Dendritic cell treated with granulocyte-macrophage colony-stimulating factor and Interleukin-4, amounts not matched to agents 40 ng/mL and 50 ng/mL, for 4 days (primary cell): ENCODE data around the gene ABCC2.
"Not testable (repeated sequence)": the region's sequence is repeated elsewhere in the genome, so short reads cannot be mapped to it uniquely, and the experiment has no call there.

Experiments used
- H3K27ac Mint-ChIP-seq: one replicate; pipeline ENCODE4 v1.8.0; 2022; ENCODE audit warnings: mild to moderate bottlenecking, mixed read lengths
- H3K27me3 Mint-ChIP-seq: one replicate; pipeline ENCODE4 v1.8.0; 2022; ENCODE audit warnings: mild to moderate bottlenecking, mixed read lengths
- H3K36me3 Mint-ChIP-seq: one replicate; pipeline ENCODE4 v1.8.0; 2022; ENCODE audit warnings: low read depth, mixed read lengths
- H3K4me1 Mint-ChIP-seq: one replicate; pipeline ENCODE4 v1.8.0; 2022; ENCODE audit warnings: low read depth, mixed read lengths
- H3K4me3 Mint-ChIP-seq: one replicate; pipeline ENCODE4 v1.8.0; 2022; ENCODE audit warnings: mild to moderate bottlenecking, moderate library complexity, mixed read lengths
- H3K9me3 Mint-ChIP-seq: one replicate; pipeline ENCODE4 v1.8.0; 2022; ENCODE audit warnings: mixed read lengths
- intact Hi-C: fragments of 100-400 bp; cut with micrococcal nuclease; formaldehyde crosslinking; loops from one replicate; pipeline ENCODE4 v1.15.0; 2022

The ABCC2 gene

GRCh38 chr10:99807786-99808185, 25.3 kb downstream of the ABCC2 start:
- no peaks in the 10 kb centered on the region for H3K27me3 Mint-ChIP-seq
- H3K4me1 Mint-ChIP-seq = no peaks in the 10 kb centered on the region
- intact Hi-C loops = no loop called here
- no peaks in the 10 kb centered on the region for H3K9me3 Mint-ChIP-seq
- no peak overlapping the region for H3K4me3 Mint-ChIP-seq
- H3K36me3 Mint-ChIP-seq = no peaks in the 10 kb centered on the region
- no peak overlapping the region for H3K27ac Mint-ChIP-seq

- H3K4me1 Mint-ChIP-seq = no peaks in the 10 kb centered on the region
- no peaks in the 10 kb centered on the region for H3K9me3 Mint-ChIP-seq
- H3K4me3 Mint-ChIP-seq = no peak overlapping the region
- H3K36me3 Mint-ChIP-seq = no peaks in the 10 kb centered on the region
- H3K27ac Mint-ChIP-seq = no peak overlapping the region
- no peaks in the 10 kb centered on the region for H3K27me3 Mint-ChIP-seq
- intact Hi-C loops = no loop called here
Observed at GRCh38 chr10:99808270-99808669, 25.8 kb downstream of the ABCC2 start.

GRCh38 chr10:99809481-99809880, 27.0 kb downstream of the ABCC2 start:
- intact Hi-C loops = no loop called here
- Mint-ChIP-seq H3K4me3 (no peak overlapping the region), H3K27me3 (no peaks in the 10 kb centered on the region), H3K4me1 (no peaks in the 10 kb centered on the region), H3K27ac (no peak overlapping the region), H3K9me3 (no peaks in the 10 kb centered on the region), H3K36me3 (no peaks in the 10 kb centered on the region)

DNA sequence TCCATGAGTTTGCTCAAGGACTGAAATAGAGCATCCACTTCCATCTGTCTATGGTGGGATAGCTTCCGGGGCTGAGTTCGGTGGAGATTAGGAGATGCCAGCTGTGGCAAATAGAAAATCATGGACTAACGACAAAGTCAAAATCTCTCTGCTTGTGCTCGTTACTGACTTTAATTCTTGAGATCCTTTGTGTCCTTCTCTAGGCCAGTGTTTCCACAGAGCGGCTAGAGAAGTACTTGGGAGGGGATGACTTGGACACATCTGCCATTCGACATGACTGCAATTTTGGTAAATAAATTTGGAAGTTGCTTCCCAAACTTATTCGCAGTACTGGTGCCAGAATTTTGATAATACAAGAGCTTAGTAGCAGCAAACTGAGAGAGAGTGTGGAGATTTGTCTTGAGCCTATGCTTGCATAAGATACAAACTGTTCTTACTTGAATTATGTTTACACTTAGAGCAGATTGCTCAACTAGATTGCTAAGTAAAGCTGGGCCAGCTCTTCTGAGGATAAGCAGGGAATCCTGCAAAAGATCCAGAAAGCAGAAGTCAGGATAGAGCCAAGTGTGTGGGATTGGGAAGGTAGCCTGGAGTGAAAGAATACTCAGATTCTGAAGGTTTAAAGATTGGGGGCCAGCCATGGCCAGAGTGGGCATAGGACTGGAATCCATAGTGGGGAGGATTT, 27.6 kb downstream of the ABCC2 start:
- H3K4me1 Mint-ChIP-seq = no peaks in the 10 kb centered on the region
- H3K27me3 Mint-ChIP-seq = no peaks in the 10 kb centered on the region
- no peak overlapping the region for H3K27ac Mint-ChIP-seq
- intact Hi-C loops = no loop called here
- H3K9me3 Mint-ChIP-seq = no peaks in the 10 kb centered on the region
- no peak overlapping the region for H3K4me3 Mint-ChIP-seq
- no peaks in the 10 kb centered on the region for H3K36me3 Mint-ChIP-seq

DNA sequence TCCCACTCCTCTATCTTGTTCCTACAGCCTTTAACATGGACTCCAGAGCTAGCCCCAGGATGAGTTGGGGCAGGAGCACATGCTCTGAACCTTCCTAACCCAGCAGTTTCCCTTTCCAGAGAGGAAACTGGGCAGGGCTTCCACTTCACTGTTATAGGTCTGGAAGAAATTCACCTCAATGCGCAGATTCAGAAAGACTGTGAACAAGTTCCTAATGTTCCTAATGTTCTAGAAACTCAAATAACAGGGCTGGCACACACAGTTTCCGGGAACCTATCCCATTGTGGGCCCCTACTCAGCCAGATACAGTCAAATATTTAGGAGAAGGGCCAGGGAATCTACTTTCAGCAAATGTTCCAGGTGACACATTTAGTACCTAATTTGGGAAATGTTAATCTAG, 29.7 kb downstream of the ABCC2 start:
- Mint-ChIP-seq H3K4me3 (no peak overlapping the region), H3K9me3 (no peaks in the 10 kb centered on the region), H3K27ac (no peak overlapping the region), H3K27me3 (no peaks in the 10 kb centered on the region), H3K36me3 (no peaks in the 10 kb centered on the region), H3K4me1 (no peaks in the 10 kb centered on the region)
- intact Hi-C loops = no loop called here

GRCh38 chr10:99814143-99814542, 31.7 kb downstream of the ABCC2 start:
- H3K27me3 Mint-ChIP-seq = no peaks in the 10 kb centered on the region

GRCh38 chr10:99815621-99816020, 33.2 kb downstream of the ABCC2 start:
- Mint-ChIP-seq H3K27ac (peak overlapping the region; percentile 67), H3K36me3 (no peaks in the 10 kb centered on the region), H3K4me1 (no peaks in the 10 kb centered on the region), H3K27me3 (no peaks in the 10 kb centered on the region), H3K4me3 (no peak overlapping the region), H3K9me3 (no peaks in the 10 kb centered on the region)
- intact Hi-C loops = no loop called here

More at GRCh38 chr10:99814143-99814542, 31.7 kb downstream of the ABCC2 start:
- no peak overlapping the region for H3K27ac Mint-ChIP-seq
- H3K9me3 Mint-ChIP-seq = no peaks in the 10 kb centered on the region
- intact Hi-C loops = no loop called here
- no peak overlapping the region for H3K4me3 Mint-ChIP-seq
- H3K4me1 Mint-ChIP-seq = no peaks in the 10 kb centered on the region
- no peaks in the 10 kb centered on the region for H3K36me3 Mint-ChIP-seq

- intact Hi-C loops = no loop called here
- H3K27me3 Mint-ChIP-seq = peaks cover 5% of the 10 kb centered on the region
- no peak overlapping the region for H3K27ac Mint-ChIP-seq
Observed at GRCh38 chr10:99827936-99828335, 45.5 kb downstream of the ABCC2 start.

GRCh38 chr10:99828464-99828863, 46.0 kb downstream of the ABCC2 start:
- Mint-ChIP-seq H3K4me1 (peaks cover 9% of the 10 kb centered on the region), H3K36me3 (no peaks in the 10 kb centered on the region), H3K27me3 (peaks cover 5% of the 10 kb centered on the region), H3K9me3 (peaks cover 11% of the 10 kb centered on the region), H3K4me3 (no peak overlapping the region), H3K27ac (no peak overlapping the region)
- intact Hi-C loops = no loop called here

More at GRCh38 chr10:99827936-99828335, 45.5 kb downstream of the ABCC2 start:
- H3K4me3 Mint-ChIP-seq = no peak overlapping the region
- H3K36me3 Mint-ChIP-seq = no peaks in the 10 kb centered on the region
- peaks cover 11% of the 10 kb centered on the region for H3K9me3 Mint-ChIP-seq
- peaks cover 9% of the 10 kb centered on the region for H3K4me1 Mint-ChIP-seq

GRCh38 chr10:99832439-99832838, 50.0 kb downstream of the ABCC2 start:
- peaks cover 14% of the 10 kb centered on the region for H3K4me1 Mint-ChIP-seq
- H3K27ac Mint-ChIP-seq = no peak overlapping the region
- no peaks in the 10 kb centered on the region for H3K36me3 Mint-ChIP-seq
- H3K4me3 Mint-ChIP-seq = no peak overlapping the region
- H3K9me3 Mint-ChIP-seq = peaks cover 11% of the 10 kb centered on the region
- peaks cover 5% of the 10 kb centered on the region for H3K27me3 Mint-ChIP-seq
- intact Hi-C loops = no loop called here

DNA sequence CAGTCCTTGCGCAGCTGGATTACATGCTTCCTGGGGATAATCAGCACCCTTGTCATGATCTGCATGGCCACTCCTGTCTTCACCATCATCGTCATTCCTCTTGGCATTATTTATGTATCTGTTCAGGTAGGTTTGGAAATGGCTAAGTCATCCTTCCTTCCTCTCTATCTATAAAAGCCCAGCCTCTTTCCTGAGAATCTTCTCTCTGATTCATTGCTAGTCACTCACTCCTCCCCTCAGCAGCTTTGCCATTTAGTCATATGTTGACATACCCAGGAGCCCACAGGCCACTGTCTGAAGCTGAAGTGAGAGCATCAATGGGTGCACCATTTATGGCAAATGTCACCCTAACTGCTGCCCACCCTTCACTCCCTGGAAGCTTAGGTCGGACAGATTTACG, 52.0 kb downstream of the ABCC2 start:
- intact Hi-C loops = no loop called here
- H3K4me3 Mint-ChIP-seq = no peak overlapping the region
- H3K9me3 Mint-ChIP-seq = no peaks in the 10 kb centered on the region
- no peaks in the 10 kb centered on the region for H3K36me3 Mint-ChIP-seq
- H3K27me3 Mint-ChIP-seq = peaks cover 5% of the 10 kb centered on the region
- peaks cover 6% of the 10 kb centered on the region for H3K4me1 Mint-ChIP-seq
- H3K27ac Mint-ChIP-seq = no peak overlapping the region

GRCh38 chr10:99835947-99836346, 53.5 kb downstream of the ABCC2 start:
- Mint-ChIP-seq H3K4me3 (no peak overlapping the region), H3K9me3 (no peaks in the 10 kb centered on the region), H3K27me3 (no peaks in the 10 kb centered on the region), H3K36me3 (no peaks in the 10 kb centered on the region), H3K4me1 (peaks cover 9% of the 10 kb centered on the region), H3K27ac (no peak overlapping the region)
- intact Hi-C loops = no loop called here

- intact Hi-C loops = no loop called here
- Mint-ChIP-seq H3K36me3 (no peaks in the 10 kb centered on the region), H3K9me3 (no peaks in the 10 kb centered on the region), H3K4me1 (peaks cover 12% of the 10 kb centered on the region), H3K27me3 (no peaks in the 10 kb centered on the region), H3K27ac (no peak overlapping the region), H3K4me3 (no peak overlapping the region)
Observed at GRCh38 chr10:99836711-99837110, 54.3 kb downstream of the ABCC2 start.

DNA sequence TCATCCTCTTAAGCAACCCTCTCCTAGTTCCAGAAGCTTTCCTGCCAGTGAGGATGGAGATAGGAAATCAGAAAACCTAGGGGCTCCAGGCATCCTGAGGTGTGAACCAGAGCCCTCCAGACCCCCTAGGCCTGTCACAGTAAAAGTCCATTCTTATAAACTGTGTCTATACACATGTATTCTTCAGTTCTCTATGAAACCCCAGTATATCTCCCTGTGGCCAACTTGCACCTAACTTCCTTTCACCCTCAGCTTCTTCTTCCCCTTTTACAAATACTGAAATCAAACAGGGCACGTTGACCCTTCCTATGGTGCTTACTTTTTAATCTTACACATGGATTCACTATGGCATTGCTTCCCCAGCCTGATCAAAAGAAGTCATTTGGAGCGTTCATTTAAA, 58.4 kb downstream of the ABCC2 start:
- intact Hi-C loops, H3K9me3 Mint-ChIP-seq, H3K4me3 Mint-ChIP-seq, H3K36me3 Mint-ChIP-seq, H3K27me3 Mint-ChIP-seq: not testable (repeated sequence)
- Mint-ChIP-seq H3K4me1 (peaks cover 29% of the 10 kb centered on the region), H3K27ac (peak overlapping the region; percentile 6)

- Mint-ChIP-seq H3K27ac (no peak overlapping the region), H3K4me1 (peaks cover 34% of the 10 kb centered on the region), H3K36me3 (no peaks in the 10 kb centered on the region), H3K4me3 (no peak overlapping the region), H3K9me3 (no peaks in the 10 kb centered on the region), H3K27me3 (peaks cover under 1% of the 10 kb centered on the region)
- intact Hi-C loops = no loop called here
Observed at GRCh38 chr10:99841746-99842145, 59.3 kb downstream of the ABCC2 start.
